Measurements from ENCODE around the gene HDLBP. TPM values are rescaled to one million over a fixed set of nuclear protein-coding genes. Genes with fewer than 3 reads are reported as not detected.
A peak's percentile ranks its signal among the peaks of the same experiment; 100 is the strongest.

The HDLBP gene
- total and polyA plus RNA-seq, 4 donors, result 220 to 476 (median 318) TPM

DNA sequence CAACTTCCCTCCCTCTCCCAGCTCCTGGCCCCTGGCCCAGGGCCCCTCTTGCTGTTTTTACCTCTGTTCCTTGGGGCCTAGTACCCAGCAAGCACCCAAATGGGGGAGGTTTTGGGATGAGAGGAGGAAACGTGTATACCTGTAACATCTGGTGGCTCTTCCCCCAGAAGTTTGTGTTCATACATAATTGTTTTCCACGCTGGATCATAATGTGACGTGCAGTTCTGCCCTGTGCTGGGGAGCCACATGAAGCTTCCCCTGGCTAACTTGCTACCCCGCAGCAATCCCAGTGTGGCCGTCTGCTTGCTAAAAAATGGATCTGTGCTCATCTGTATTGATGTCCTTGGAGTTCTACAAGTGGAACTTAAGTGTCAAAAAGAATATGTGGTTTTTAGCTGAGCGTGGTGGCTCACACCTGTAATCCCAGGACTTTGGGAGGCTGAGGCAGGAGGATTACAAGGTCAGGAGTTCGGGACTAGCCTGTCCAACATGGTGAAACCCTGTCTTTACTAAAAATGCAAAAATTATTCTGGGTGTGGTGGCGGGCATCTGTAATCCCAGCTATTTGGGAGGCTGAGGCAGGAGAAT is 90.5 kb downstream of the HDLBP start:
- Histone ChIP-seq H3K36me3 (ENCODE audit: control insufficient read depth in 1 of 2, insufficient read depth in 2 of 2, low read length in 1 of 2) (peaks cover 4 to 11% of the 10 kb centered on the region in 2 donors), H3K27me3 (ENCODE audit: control insufficient read depth in 1 of 2, insufficient read depth in 2 of 2, low read length in 1 of 2) (no peaks in the 10 kb centered on the region), H3K4me3 (ENCODE audit: low read length in 2 of 2) (no peak overlapping the region), H3K4me1 (ENCODE audit: control insufficient read depth in 1 of 2, insufficient read depth in 2 of 2, low read length in 2 of 2) (no peaks in the 10 kb centered on the region), H3K9me3 (ENCODE audit: control insufficient read depth, low read length) (no peaks in the 10 kb centered on the region), H3K27ac (ENCODE audit: low read depth in 1 of 2, low read length in 2 of 2) (no peak overlapping the region)
- 76 to 85% methylated on average over 8 of the region's 8 CpGs for WGBS, 2 donors
- ATAC-seq (ENCODE audit: low FRiP score) (no peak), DNase-seq (peak in 1 of 2 donors; percentile 24)
- intact Hi-C loops (cut with DNase I), result loop anchor here in 1 of 2 donors (10.0 kb wide), 1 partner anchor 370 kb away; no protein-coding TSS in a partner anchor

DNA sequence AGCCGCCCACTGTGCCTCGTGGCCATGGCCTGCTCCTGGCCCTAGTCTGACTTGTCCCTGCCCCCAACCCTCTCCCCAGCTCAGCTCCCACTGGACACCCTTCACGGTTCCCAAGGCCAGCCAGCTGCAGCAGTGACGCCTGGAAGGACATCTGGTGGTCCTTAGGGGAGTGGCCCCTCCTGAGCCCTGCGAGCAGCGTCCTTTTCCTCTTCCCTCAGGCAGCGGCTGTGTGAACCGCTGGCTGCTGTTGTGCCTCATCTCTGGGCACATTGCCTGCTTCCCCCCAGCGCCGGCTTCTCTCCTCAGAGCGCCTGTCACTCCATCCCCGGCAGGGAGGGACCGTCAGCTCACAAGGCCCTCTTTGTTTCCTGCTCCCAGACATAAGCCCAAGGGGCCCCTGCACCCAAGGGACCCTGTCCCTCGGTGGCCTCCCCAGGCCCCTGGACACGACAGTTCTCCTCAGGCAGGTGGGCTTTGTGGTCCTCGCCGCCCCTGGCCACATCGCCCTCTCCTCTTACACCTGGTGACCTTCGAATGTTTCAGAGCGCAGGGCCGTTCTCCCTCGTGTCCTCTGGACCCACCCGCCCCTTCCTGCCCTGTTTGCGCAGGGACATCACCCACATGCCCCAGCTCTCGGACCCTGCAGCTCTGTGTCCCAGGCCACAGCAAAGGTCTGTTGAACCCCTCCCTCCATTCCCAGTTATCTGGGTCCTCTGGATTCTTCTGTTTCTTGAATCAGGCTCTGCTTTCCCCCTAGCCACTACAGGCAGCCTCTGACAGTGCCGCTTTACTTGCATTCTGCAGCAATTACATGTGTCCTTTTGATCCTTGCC is 91.2 kb downstream of the HDLBP start:
- no peak overlapping the region for H3K27ac ChIP-seq (ENCODE audit: low read depth in 1 of 2, low read length in 2 of 2)
- no peaks in the 10 kb centered on the region for H3K4me1 ChIP-seq (ENCODE audit: control insufficient read depth in 1 of 2, insufficient read depth in 2 of 2, low read length in 2 of 2)
- intact Hi-C loops (cut with DNase I), result loop anchor here in 1 of 2 donors (10.0 kb wide), 1 partner anchor 369 kb away; no protein-coding TSS in a partner anchor
- ATAC-seq (ENCODE audit: low FRiP score) (peak; percentile 7), DNase-seq (peak; percentile 50 to 77)
- no peaks in the 10 kb centered on the region for H3K9me3 ChIP-seq (ENCODE audit: control insufficient read depth, low read length)
- no peaks in the 10 kb centered on the region for H3K27me3 ChIP-seq (ENCODE audit: control insufficient read depth in 1 of 2, insufficient read depth in 2 of 2, low read length in 1 of 2)
- no peak overlapping the region for H3K4me3 ChIP-seq (ENCODE audit: low read length in 2 of 2)
- H3K36me3 ChIP-seq (ENCODE audit: control insufficient read depth in 1 of 2, insufficient read depth in 2 of 2, low read length in 1 of 2), result peaks cover 4 to 9% of the 10 kb centered on the region in 2 donors
- 40 to 42% methylated on average over 25 to 26 of the region's 26 CpGs for WGBS, 2 donors

DNA sequence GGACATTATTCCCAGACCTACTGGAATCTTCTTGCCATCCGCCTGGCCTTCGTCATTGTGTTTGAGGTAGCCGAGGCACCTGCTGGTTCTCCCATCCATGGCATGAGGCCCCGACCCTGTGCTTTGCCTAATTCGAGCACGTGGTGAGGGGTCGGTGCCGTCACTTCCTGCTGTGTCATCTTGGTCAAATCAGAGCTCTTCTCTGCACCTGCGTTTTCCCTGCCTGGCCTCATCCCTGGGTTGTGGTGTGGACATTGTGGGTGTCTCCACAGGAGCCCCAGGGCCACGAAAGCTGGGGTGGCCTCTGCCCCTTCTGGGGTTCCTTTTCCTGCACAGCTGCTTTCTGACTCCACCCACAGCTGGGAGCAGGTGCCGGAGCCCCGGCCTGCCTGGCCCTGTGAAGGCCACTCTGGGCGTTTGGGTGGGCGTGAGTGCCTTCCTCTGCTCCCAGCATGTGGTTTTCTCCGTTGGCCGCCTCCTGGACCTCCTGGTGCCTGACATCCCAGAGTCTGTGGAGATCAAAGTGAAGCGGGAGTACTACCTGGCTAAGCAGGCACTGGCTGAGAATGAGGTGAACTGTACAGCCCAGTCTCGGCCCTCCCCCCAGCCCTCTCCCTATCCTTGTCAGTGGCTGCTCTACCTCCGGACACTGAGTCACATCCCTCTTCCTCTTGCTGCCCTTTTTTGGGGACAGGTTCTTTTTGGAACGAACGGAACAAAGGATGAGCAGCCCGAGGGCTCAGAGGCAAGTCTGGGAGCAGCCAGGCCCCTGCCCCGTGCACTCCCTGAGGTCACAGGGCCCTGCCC is 92.1 kb downstream of the HDLBP start:
- 68 to 70% methylated on average over 23 of the region's 23 CpGs for WGBS, 2 donors
- H3K27ac ChIP-seq (ENCODE audit: low read depth in 1 of 2, low read length in 2 of 2), result no peak overlapping the region
- ATAC-seq (ENCODE audit: low FRiP score), result peak; percentile 33
- no peak overlapping the region for H3K4me3 ChIP-seq (ENCODE audit: low read length in 2 of 2)
- no peaks in the 10 kb centered on the region for H3K4me1 ChIP-seq (ENCODE audit: control insufficient read depth in 1 of 2, insufficient read depth in 2 of 2, low read length in 2 of 2)
- intact Hi-C loops (cut with DNase I), result loop anchor here in 1 of 2 donors (10.0 kb wide), 1 partner anchor 369 kb away; no protein-coding TSS in a partner anchor
- H3K27me3 ChIP-seq (ENCODE audit: control insufficient read depth in 1 of 2, insufficient read depth in 2 of 2, low read length in 1 of 2), result no peaks in the 10 kb centered on the region
- peaks cover 4 to 7% of the 10 kb centered on the region in 2 donors for H3K36me3 ChIP-seq (ENCODE audit: control insufficient read depth in 1 of 2, insufficient read depth in 2 of 2, low read length in 1 of 2)
- DNase-seq, result peak; percentile 42 to 68
- no peaks in the 10 kb centered on the region for H3K9me3 ChIP-seq (ENCODE audit: control insufficient read depth, low read length)

DNA sequence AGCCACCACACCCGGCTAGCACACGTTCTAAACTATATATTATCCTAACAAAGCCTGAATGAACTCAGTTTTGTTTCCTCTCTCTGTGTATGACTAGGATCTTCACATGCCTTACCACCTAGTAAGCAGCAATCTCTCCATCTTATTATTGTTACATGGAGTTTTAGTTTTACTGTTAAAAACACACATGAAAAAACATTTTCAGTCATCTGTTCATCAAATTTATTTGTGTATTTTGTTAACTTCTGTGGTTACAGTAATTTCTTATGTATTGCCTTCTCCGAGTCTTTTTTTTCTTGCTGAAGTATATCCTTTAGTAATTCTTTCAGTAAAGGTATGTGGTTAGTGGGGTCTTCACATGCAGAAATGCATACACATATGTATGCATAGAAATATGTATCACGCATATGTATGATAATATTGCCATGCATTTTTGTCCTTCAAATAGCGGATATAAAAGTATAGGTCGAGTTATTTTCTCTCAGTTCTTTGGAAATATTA is 95.6 kb downstream of the HDLBP start:
- H3K27ac ChIP-seq (ENCODE audit: low read depth in 1 of 2, low read length in 2 of 2), result no peak overlapping the region
- WGBS, 2 donors, result 85 to 95% methylated on average over 6 of the region's 6 CpGs
- H3K4me3 ChIP-seq (ENCODE audit: low read length in 2 of 2), result no peak overlapping the region
- no peaks in the 10 kb centered on the region for H3K9me3 ChIP-seq (ENCODE audit: control insufficient read depth, low read length)
- DNase-seq, result no peak
- H3K27me3 ChIP-seq (ENCODE audit: control insufficient read depth in 1 of 2, insufficient read depth in 2 of 2, low read length in 1 of 2), result no peaks in the 10 kb centered on the region
- no peaks in the 10 kb centered on the region for H3K4me1 ChIP-seq (ENCODE audit: control insufficient read depth in 1 of 2, insufficient read depth in 2 of 2, low read length in 2 of 2)
- H3K36me3 ChIP-seq (ENCODE audit: control insufficient read depth in 1 of 2, insufficient read depth in 2 of 2, low read length in 1 of 2), result no peaks in the 10 kb centered on the region
- intact Hi-C loops (cut with DNase I), result loop anchor here in 1 of 2 donors (10.0 kb wide), 1 partner anchor 365 kb away; no protein-coding TSS in a partner anchor
- no peak for ATAC-seq (ENCODE audit: low FRiP score)

DNA sequence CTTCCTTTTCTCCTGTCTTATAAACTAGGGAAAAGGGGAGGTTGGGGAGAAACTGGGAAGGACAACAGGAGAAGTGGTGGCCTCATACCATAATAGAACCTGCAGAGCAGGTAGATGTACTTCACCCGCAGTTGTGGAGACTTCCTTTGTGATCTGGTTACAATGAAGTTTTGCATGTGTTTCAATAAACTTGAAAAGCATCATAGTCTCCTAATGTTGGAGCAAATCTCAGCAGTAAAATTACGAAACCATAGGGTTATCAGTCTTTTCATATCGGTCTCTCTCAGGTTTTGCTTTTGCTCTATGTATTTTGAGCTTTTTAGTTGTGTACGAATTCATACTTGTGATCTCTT is 96.5 kb downstream of the HDLBP start:
- WGBS, 2 donors, result 50 to 55% methylated on average over 4 of the region's 4 CpGs
- Histone ChIP-seq H3K4me1 (ENCODE audit: control insufficient read depth in 1 of 2, insufficient read depth in 2 of 2, low read length in 2 of 2) (no peaks in the 10 kb centered on the region), H3K9me3 (ENCODE audit: control insufficient read depth, low read length) (no peaks in the 10 kb centered on the region), H3K4me3 (ENCODE audit: low read length in 2 of 2) (no peak overlapping the region), H3K27me3 (ENCODE audit: control insufficient read depth in 1 of 2, insufficient read depth in 2 of 2, low read length in 1 of 2) (no peaks in the 10 kb centered on the region), H3K36me3 (ENCODE audit: control insufficient read depth in 1 of 2, insufficient read depth in 2 of 2, low read length in 1 of 2) (no peaks in the 10 kb centered on the region), H3K27ac (ENCODE audit: low read depth in 1 of 2, low read length in 2 of 2) (no peak overlapping the region)
- no peak for DNase-seq
- intact Hi-C loops (cut with DNase I), result no loop called here
- ATAC-seq (ENCODE audit: low FRiP score), result no peak

DNA sequence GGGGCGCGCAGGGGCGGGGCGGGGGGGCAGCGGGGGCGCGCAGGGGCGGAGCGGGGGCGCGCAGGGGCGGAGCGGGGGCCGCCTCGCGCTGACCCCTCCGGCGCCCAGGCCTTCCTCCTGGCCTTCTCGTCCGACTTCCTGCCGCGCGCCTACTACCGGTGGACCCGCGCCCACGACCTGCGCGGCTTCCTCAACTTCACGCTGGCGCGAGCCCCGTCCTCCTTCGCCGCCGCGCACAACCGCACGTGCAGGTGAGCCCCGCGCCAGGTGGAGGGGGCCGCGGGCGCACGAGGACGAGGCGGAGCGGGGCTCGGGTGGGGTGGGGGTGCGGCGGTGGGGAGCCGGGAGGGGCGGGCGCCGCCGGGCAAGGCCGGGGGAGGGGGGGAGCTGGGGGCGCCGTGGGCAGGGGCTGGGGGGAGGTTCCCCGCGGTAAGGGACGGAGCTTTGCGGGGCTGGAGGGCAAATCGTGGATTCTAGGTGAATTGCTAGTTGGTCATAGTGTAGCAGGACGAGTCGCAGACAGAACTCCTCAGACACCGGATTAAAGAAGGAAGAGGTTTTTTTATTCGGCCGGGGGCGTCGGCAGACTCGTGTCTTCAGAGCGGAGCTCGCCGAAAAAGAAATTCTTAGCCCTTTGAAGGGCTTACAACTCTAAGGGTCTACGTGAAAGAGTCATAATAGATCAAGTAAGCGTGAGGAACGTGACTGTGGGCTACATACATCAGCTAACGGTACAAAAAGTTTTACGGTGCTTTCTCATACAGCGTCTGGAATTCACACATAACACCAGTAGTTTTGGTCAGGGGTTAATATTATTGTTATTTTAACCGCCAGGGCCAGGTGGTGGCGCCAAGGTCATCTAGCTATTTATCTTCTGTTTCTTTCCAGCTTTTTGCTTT is 97.1 kb downstream of the HDLBP start:
- H3K27ac ChIP-seq (ENCODE audit: low read depth in 1 of 2, low read length in 2 of 2), result no peak overlapping the region
- intact Hi-C loops (cut with DNase I), result no loop called here
- ATAC-seq (ENCODE audit: low FRiP score), result no peak

DNA sequence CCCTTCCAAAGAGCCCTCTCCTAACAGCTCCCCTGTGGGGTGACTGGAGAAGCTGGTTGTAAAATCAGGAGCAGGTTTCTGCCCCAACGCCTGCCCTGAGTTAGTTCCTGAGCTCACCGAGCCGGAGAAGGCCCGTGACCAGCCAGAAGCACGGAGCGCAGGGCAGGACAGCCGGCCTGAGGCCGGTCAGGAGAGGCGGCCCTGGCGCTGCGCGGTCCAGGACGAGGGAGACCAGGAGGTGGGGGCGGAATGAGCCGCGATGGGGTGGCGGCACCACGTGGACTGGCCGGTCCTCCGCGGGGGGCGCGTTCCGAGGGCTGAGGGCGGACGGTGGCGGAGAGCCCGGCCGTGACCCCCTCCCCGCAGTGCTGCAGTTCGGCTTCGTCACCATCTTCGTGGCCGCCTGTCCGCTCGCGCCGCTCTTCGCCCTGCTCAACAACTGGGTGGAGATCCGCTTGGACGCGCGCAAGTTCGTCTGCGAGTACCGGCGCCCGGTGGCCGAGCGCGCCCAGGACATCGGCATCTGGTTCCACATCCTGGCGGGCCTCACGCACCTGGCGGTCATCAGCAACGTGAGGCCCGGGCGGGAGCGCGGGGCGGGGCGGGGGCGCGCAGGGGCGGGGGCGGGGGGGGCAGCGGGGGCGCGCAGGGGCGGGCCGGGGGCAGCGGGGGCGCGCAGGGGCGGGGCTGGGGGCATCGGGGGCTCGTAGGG is 98.0 kb downstream of the HDLBP start:
- Histone ChIP-seq H3K4me1 (ENCODE audit: control insufficient read depth in 1 of 2, insufficient read depth in 2 of 2, low read length in 2 of 2) (no peaks in the 10 kb centered on the region), H3K27me3 (ENCODE audit: control insufficient read depth in 1 of 2, insufficient read depth in 2 of 2, low read length in 1 of 2) (no peaks in the 10 kb centered on the region), H3K9me3 (ENCODE audit: control insufficient read depth, low read length) (no peaks in the 10 kb centered on the region), H3K4me3 (ENCODE audit: low read length in 2 of 2) (no peak overlapping the region), H3K36me3 (ENCODE audit: control insufficient read depth in 1 of 2, insufficient read depth in 2 of 2, low read length in 1 of 2) (no peaks in the 10 kb centered on the region), H3K27ac (ENCODE audit: low read depth in 1 of 2, low read length in 2 of 2) (peak overlapping the region in 1 of 2 donors; percentile 34)
- 1% methylated on average over 52 to 75 of the region's 77 CpGs for WGBS, 2 donors
- peak; percentile 82 to 91 for DNase-seq
- peak; percentile 86 for ATAC-seq (ENCODE audit: low FRiP score)
- intact Hi-C loops (cut with DNase I), result no loop called here

More for the DNA sequence above, 97.1 kb downstream of the HDLBP start:
- H3K4me1 ChIP-seq (ENCODE audit: control insufficient read depth in 1 of 2, insufficient read depth in 2 of 2, low read length in 2 of 2), result no peaks in the 10 kb centered on the region
- no peaks in the 10 kb centered on the region for H3K9me3 ChIP-seq (ENCODE audit: control insufficient read depth, low read length)
- H3K4me3 ChIP-seq (ENCODE audit: low read length in 2 of 2), result peak overlapping the region; percentile 22 to 58
- DNase-seq, result peak; percentile 72 to 85
- H3K27me3 ChIP-seq (ENCODE audit: control insufficient read depth in 1 of 2, insufficient read depth in 2 of 2, low read length in 1 of 2), result no peaks in the 10 kb centered on the region
- no peaks in the 10 kb centered on the region for H3K36me3 ChIP-seq (ENCODE audit: control insufficient read depth in 1 of 2, insufficient read depth in 2 of 2, low read length in 1 of 2)
- 1 to 2% methylated on average over 34 to 83 of the region's 83 CpGs for WGBS, 2 donors
